Measurements from ENCODE around the gene CELF3.
A peak's percentile ranks its signal among the peaks of the same experiment; 100 is the strongest.

CELF3 gene

GRCh38 chr1:151703813-151704212, 12.8 kb downstream of the CELF3 start:
- Histone ChIP-seq H3K4me1 (no peaks in the 10 kb centered on the region), H3K36me3 (peaks cover 18% of the 10 kb centered on the region), H3K9me3 (no peaks in the 10 kb centered on the region), H3K27me3 (no peaks in the 10 kb centered on the region), H3K4me3 (ENCODE audit: low read depth, low read length) (no peak overlapping the region)
- no peak for DNase-seq
- TF ChIP-seq CTCF (IDR thresholded peaks at IDR 0.05; ENCODE audit: low read depth, low read length): no peak

GRCh38 chr1:151702936-151703335, 13.7 kb downstream of the CELF3 start:
- H3K27me3 ChIP-seq: no peaks in the 10 kb centered on the region
- no peaks in the 10 kb centered on the region for H3K4me1 ChIP-seq
- no peak overlapping the region for H3K4me3 ChIP-seq (ENCODE audit: low read depth, low read length)
- H3K36me3 ChIP-seq: peaks cover 20% of the 10 kb centered on the region
- TF ChIP-seq CTCF (IDR thresholded peaks at IDR 0.05; ENCODE audit: low read depth, low read length): no peak
- no peak for DNase-seq
- no peaks in the 10 kb centered on the region for H3K9me3 ChIP-seq

- DNase-seq: no peak
- TF ChIP-seq CTCF (IDR thresholded peaks at IDR 0.05; ENCODE audit: low read depth, low read length): no peak
- Histone ChIP-seq H3K4me1 (no peaks in the 10 kb centered on the region), H3K9me3 (no peaks in the 10 kb centered on the region), H3K36me3 (peaks cover 15% of the 10 kb centered on the region), H3K4me3 (ENCODE audit: low read depth, low read length) (no peak overlapping the region), H3K27me3 (no peaks in the 10 kb centered on the region)
Observed at GRCh38 chr1:151701515-151701914, 15.1 kb downstream of the CELF3 start.

GRCh38 chr1:151693057-151693651, 23.4 kb downstream of the CELF3 start:
- TF ChIP-seq CTCF (IDR thresholded peaks at IDR 0.05; ENCODE audit: low read depth, low read length): peak; percentile 98
- no peak for DNase-seq

GRCh38 chr1:151692226-151692625, 24.4 kb downstream of the CELF3 start:
- no peak for DNase-seq
- Histone ChIP-seq H3K9me3 (no peaks in the 10 kb centered on the region), H3K4me3 (ENCODE audit: low read depth, low read length) (no peak overlapping the region), H3K4me1 (no peaks in the 10 kb centered on the region), H3K36me3 (peaks cover 6% of the 10 kb centered on the region), H3K27me3 (no peaks in the 10 kb centered on the region)
- no peak for TF ChIP-seq CTCF (IDR thresholded peaks at IDR 0.05; ENCODE audit: low read depth, low read length)

More at GRCh38 chr1:151693057-151693651, 23.4 kb downstream of the CELF3 start:
- Histone ChIP-seq H3K9me3 (no peaks in the 10 kb centered on the region), H3K4me3 (ENCODE audit: low read depth, low read length) (no peak overlapping the region), H3K27me3 (no peaks in the 10 kb centered on the region), H3K4me1 (no peaks in the 10 kb centered on the region), H3K36me3 (peaks cover 6% of the 10 kb centered on the region)

GRCh38 chr1:151689494-151689893, 27.1 kb downstream of the CELF3 start:
- H3K27me3 ChIP-seq: no peaks in the 10 kb centered on the region
- DNase-seq: no peak
- no peak for TF ChIP-seq CTCF (IDR thresholded peaks at IDR 0.05; ENCODE audit: low read depth, low read length)
- peaks cover 10% of the 10 kb centered on the region for H3K36me3 ChIP-seq
- no peak overlapping the region for H3K4me3 ChIP-seq (ENCODE audit: low read depth, low read length)
- H3K9me3 ChIP-seq: no peaks in the 10 kb centered on the region
- no peaks in the 10 kb centered on the region for H3K4me1 ChIP-seq
